GM12872 (cell line): ENCODE data around the gene ADGRE2.

ENCODE experiments used
- TF ChIP-seq, protein P1 (sequence below): IDR thresholded peaks from 3 replicates; pipeline ENCODE4 v1.5.1; 2011; ENCODE audit warnings: low read depth, mild to moderate bottlenecking, low read length, moderate library complexity; ENCODE audit not compliant: insufficient read depth

ADGRE2 gene

GRCh38 chr19:14775869-14776586, 2.3 kb downstream of the ADGRE2 start:
- TF ChIP-seq, protein P1, sequence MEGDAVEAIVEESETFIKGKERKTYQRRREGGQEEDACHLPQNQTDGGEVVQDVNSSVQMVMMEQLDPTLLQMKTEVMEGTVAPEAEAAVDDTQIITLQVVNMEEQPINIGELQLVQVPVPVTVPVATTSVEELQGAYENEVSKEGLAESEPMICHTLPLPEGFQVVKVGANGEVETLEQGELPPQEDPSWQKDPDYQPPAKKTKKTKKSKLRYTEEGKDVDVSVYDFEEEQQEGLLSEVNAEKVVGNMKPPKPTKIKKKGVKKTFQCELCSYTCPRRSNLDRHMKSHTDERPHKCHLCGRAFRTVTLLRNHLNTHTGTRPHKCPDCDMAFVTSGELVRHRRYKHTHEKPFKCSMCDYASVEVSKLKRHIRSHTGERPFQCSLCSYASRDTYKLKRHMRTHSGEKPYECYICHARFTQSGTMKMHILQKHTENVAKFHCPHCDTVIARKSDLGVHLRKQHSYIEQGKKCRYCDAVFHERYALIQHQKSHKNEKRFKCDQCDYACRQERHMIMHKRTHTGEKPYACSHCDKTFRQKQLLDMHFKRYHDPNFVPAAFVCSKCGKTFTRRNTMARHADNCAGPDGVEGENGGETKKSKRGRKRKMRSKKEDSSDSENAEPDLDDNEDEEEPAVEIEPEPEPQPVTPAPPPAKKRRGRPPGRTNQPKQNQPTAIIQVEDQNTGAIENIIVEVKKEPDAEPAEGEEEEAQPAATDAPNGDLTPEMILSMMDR, result no peak

DNA sequence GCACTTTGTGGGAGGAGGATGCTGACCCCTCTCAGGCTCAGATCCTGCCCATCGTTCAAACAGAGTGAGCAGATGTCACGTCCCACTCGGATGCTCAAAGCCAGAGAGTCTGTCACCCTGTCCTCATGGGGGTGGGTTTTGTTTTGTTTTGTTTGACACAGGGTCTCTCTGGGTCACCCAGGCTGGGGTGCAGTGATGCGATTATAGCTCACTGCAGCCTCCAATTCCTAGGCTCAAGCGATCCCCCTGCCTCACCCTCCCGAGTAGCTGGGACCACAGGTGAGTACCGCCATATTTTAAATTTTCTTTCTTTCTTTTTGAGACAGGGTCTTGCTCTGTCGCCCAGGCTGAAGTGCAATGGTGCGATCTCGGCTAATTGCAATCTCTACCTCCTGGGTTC, 4.0 kb downstream of the ADGRE2 start:
- TF ChIP-seq, protein P1, result no peak

DNA sequence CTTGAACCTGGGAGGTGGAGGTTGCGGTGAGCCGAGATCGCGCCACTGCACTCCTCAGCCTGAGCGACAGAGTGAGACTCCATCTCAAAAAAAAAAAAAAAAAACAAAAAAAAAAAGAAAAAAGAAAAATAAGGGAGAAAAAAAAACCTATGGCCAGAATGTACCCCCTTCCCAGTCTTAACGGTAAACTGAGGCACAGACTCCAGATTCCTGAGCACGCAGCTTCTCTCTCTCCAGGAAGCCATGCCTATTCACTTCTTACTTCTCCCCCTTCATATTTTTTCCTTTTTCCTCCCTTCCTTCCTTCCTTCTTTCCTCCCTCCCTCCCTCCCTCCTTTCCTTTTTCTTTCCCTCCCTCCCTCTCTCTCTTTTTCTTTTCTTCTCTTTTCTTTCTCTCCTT, 5.4 kb downstream of the ADGRE2 start:
- TF ChIP-seq, protein P1, result no peak

GRCh38 chr19:14772467-14772866, 5.9 kb downstream of the ADGRE2 start:
- TF ChIP-seq, protein P1, result no peak

GRCh38 chr19:14770944-14771839, 7.2 kb downstream of the ADGRE2 start:
- TF ChIP-seq, protein P1, result no peak

- TF ChIP-seq, protein P1, result no peak
Measured at GRCh38 chr19:14770136-14770535, 8.2 kb downstream of the ADGRE2 start.

- TF ChIP-seq, protein P1, result no peak
Measured at GRCh38 chr19:14769201-14769600, 9.2 kb downstream of the ADGRE2 start.
